Epithelial cell of esophagus (primary cell): Measurements from ENCODE around the gene MYO3A.

Source experiments
- DNase-seq: peaks from one replicate; pipeline ENCODE4 v3.0.0; 2010; ENCODE audit warnings: low read depth
- H3K4me3 ChIP-seq: 2 replicates; pipeline ENCODE4 v1.5.1; 2011; ENCODE audit warnings: mild to moderate bottlenecking, low read length, control low read depth
- CTCF ChIP-seq: IDR thresholded peaks from 2 replicates; pipeline ENCODE4 v1.5.1; 2011; ENCODE audit warnings: low read depth, mild to moderate bottlenecking, low read length, control low read depth, inconsistent platforms; ENCODE audit not compliant: insufficient read depth; ENCODE audit errors: missing control alignments

Gene MYO3A

GRCh38 chr10:25933653-25934608, at the start of gene MYO3A:
Gene MYO3A, plus strand, starts transcription at chr10:25934229. Its CDS starts 17,882 bp downstream, at chr10:25952111.
- no peak within 1 kb of the TSS for H3K4me3 ChIP-seq
- no peak for DNase-seq
- no peak for TF ChIP-seq CTCF

- no peak overlapping the region for H3K4me3 ChIP-seq
- DNase-seq, result no peak
- no peak for TF ChIP-seq CTCF
Observed at GRCh38 chr10:25888627-25889026, 45.4 kb upstream of the MYO3A start.

- DNase-seq, result no peak
Observed at GRCh38 chr10:25890995-25891394, 43.0 kb upstream of the MYO3A start.

GRCh38 chr10:25895856-25896255, 38.2 kb upstream of the MYO3A start:
- DNase-seq, result no peak
- no peak overlapping the region for H3K4me3 ChIP-seq
- TF ChIP-seq CTCF, result no peak

More at GRCh38 chr10:25890995-25891394, 43.0 kb upstream of the MYO3A start:
- TF ChIP-seq CTCF, result no peak
- no peak overlapping the region for H3K4me3 ChIP-seq

- TF ChIP-seq CTCF, result no peak
- no peak for DNase-seq
- H3K4me3 ChIP-seq, result no peak overlapping the region
Observed at GRCh38 chr10:25896421-25896820, 37.6 kb upstream of the MYO3A start.

- TF ChIP-seq CTCF, result no peak
- no peak overlapping the region for H3K4me3 ChIP-seq
- no peak for DNase-seq
Observed at GRCh38 chr10:25899304-25899703, 34.7 kb upstream of the MYO3A start.
